ENCODE results near the gene HNRNPC.
"Not testable (repeated sequence)": the region's sequence is repeated elsewhere in the genome, so short reads cannot be mapped to it uniquely, and the experiment has no call there.

The HNRNPC gene

GRCh38 chr14:21279783-21280182 lies 10.5 kb upstream of the HNRNPC start, which contains the start of gene RPGRIP1:
Gene RPGRIP1 (plus strand): TSS chr14:21280083. CDS start chr14:21287977, 7,894 bp downstream.
- Histone ChIP-seq H3K9me3 (no peaks in the 10 kb centered on the region), H3K27me3 (no peaks in the 10 kb centered on the region), H3K4me1 (no peaks in the 10 kb centered on the region), H3K4me3 (no peak within 1 kb of the TSS), H3K36me3 (no peaks in the 10 kb centered on the region), H3K27ac (no peak within 1 kb of the TSS)
- no peak for DNase-seq
- no peak for TF ChIP-seq CTCF (IDR thresholded peaks at IDR 0.05)
- intact Hi-C loops (cut with DNase I; ENCODE audit: low total_unique reads), result loop anchor here (10.0 kb wide), 1 partner anchor 785 kb away; no protein-coding TSS in a partner anchor

- H3K9me3 ChIP-seq, result no peaks in the 10 kb centered on the region
- DNase-seq, result no peak
- TF ChIP-seq CTCF (IDR thresholded peaks at IDR 0.05), result no peak
- intact Hi-C loops (cut with DNase I; ENCODE audit: low total_unique reads), result no loop called here
- H3K27ac ChIP-seq, result no peak overlapping the region
- no peaks in the 10 kb centered on the region for H3K36me3 ChIP-seq
- no peaks in the 10 kb centered on the region for H3K27me3 ChIP-seq
- H3K4me3 ChIP-seq, result no peak overlapping the region
- H3K4me1 ChIP-seq, result no peaks in the 10 kb centered on the region
These were observed 9.4 kb upstream of the HNRNPC start for GRCh38 chr14:21278632-21279031.

GRCh38 chr14:21275261-21275858 lies 6.1 kb upstream of the HNRNPC start:
- Histone ChIP-seq H3K27me3 (no peaks in the 10 kb centered on the region), H3K36me3 (no peaks in the 10 kb centered on the region), H3K9me3 (no peaks in the 10 kb centered on the region), H3K4me1 (no peaks in the 10 kb centered on the region), H3K27ac (no peak overlapping the region), H3K4me3 (no peak overlapping the region)
- TF ChIP-seq CTCF (IDR thresholded peaks at IDR 0.05), result no peak
- no peak for DNase-seq
- intact Hi-C loops (cut with DNase I; ENCODE audit: low total_unique reads), result no loop called here

GRCh38 chr14:21272661-21273060 lies 3.4 kb upstream of the HNRNPC start:
- intact Hi-C loops (cut with DNase I; ENCODE audit: low total_unique reads), result loop anchor here (5.0 kb wide), 1 partner anchor 110 kb away; the partner anchor contains the start of gene SUPT16H

GRCh38 chr14:21268617-21269251 lies 508 bp downstream of the HNRNPC start:
- Histone ChIP-seq H3K9me3 (no peaks in the 10 kb centered on the region), H3K27me3 (no peaks in the 10 kb centered on the region), H3K4me3 (peak overlapping the region; percentile 78 to 96), H3K27ac (peak overlapping the region; percentile 96 to 98), H3K4me1 (peaks cover 0 to 50% (median 27%) of the 10 kb centered on the region in 4 donors), H3K36me3 (peaks cover 5 to 18% (median 7%) of the 10 kb centered on the region in 3 donors)
- intact Hi-C loops (cut with DNase I; ENCODE audit: low total_unique reads), result no loop called here
- peak in 1 of 2 donors; percentile 45 for DNase-seq
- TF ChIP-seq CTCF (IDR thresholded peaks at IDR 0.05), result no peak

More at GRCh38 chr14:21272661-21273060, 3.4 kb upstream of the HNRNPC start:
- not testable (repeated sequence) for H3K27ac ChIP-seq, H3K27me3 ChIP-seq, DNase-seq, H3K36me3 ChIP-seq, H3K9me3 ChIP-seq, H3K4me3 ChIP-seq
- H3K4me1 ChIP-seq, result peaks cover 0 to 11% (median 2%) of the 10 kb centered on the region in 4 donors
